ENCODE data around the gene PAK5. TPM values are rescaled to one million over a fixed set of nuclear protein-coding genes. Genes with fewer than 3 reads are reported as not detected.

Gene PAK5
- total RNA-seq, 1 experiment from 2014 or later = not detected

DNA sequence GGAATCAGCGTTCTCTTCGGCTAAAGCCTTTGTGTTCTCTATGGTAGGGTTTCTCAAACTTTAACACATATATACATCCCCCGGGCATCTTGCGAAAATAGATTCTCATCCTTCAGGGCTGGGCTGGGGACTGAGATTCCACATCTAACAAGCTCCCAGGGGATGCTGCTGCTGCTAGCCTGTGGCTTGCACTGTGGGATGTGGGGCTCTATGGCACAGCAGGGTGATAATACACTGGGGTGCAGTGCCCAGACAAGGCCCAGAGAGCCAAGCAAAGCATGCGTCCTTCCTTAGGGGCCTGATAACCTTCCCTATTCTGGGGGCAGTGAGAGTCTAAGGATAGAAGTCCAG is 222.4 kb downstream of the PAK5 start (continued):
- TF ChIP-seq, protein P1, sequence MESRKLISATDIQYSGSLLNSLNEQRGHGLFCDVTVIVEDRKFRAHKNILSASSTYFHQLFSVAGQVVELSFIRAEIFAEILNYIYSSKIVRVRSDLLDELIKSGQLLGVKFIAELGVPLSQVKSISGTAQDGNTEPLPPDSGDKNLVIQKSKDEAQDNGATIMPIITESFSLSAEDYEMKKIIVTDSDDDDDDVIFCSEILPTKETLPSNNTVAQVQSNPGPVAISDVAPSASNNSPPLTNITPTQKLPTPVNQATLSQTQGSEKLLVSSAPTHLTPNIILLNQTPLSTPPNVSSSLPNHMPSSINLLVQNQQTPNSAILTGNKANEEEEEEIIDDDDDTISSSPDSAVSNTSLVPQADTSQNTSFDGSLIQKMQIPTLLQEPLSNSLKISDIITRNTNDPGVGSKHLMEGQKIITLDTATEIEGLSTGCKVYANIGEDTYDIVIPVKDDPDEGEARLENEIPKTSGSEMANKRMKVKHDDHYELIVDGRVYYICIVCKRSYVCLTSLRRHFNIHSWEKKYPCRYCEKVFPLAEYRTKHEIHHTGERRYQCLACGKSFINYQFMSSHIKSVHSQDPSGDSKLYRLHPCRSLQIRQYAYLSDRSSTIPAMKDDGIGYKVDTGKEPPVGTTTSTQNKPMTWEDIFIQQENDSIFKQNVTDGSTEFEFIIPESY (IDR thresholded peaks at IDR 0.05; ENCODE audit: extremely low read depth, insufficient replicate concordance, low read length) = no peak

DNA sequence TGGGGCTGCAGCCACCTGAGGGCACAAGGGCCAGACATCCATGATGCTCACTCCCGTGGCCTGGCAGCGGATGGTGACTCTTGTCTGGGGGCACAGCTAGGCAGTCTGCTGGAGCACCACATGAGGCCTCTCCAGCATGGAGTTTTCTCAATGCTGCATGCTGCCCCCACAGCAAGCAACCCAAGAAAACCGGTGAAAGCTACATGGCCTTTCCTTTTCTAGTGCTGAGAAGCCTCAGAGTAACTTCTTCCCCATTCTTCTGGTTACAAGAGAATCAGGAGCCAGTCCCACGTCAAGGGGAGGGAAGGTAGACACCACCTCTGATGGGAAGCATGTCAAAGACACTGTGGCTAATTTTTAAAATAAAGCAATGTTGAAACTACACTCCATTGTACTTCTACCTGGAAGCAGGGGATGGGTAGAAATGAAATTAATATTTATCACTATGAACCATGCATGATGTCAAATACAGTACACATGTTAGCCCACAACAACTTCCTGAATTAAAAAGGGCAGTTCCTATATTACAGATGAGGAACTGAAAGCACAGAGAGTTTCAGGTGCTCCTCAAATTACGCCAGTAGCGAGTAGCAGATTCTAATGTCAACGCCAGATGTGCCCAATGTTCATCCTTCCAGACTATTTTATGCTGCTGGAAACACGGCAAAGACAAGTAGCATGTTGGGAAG is 223.0 kb downstream of the PAK5 start:
- no peaks in the 10 kb centered on the region for H3K9me2 ChIP-seq (ENCODE audit: insufficient read depth)

More for the DNA sequence above, 223.0 kb downstream of the PAK5 start:
- RAD21 ChIA-PET (ENCODE audit: low non-redundant PET in 1 of 2, low total read pairs in 2 of 2, uncharacterized antibody in 2 of 2, unreplicated experiment in 2 of 2) = no interaction called here
- Histone ChIP-seq H3K4me2 (ENCODE audit: low read length) (no peak overlapping the region), H3K4me3 (replicated peaks in 1 of 2; ENCODE audit: low read depth in 1 of 2, low read length in 2 of 2) (no peak overlapping the region), H3K27ac (ENCODE audit: low read depth, low read length) (no peak overlapping the region), H2AFZ (ENCODE audit: low read depth, low read length, poor library complexity, severe bottlenecking) (no peak overlapping the region), H3K9ac (ENCODE audit: low read length) (no peak overlapping the region), H4K20me1 (ENCODE audit: insufficient read depth) (no peaks in the 10 kb centered on the region), H3K9me3 (ENCODE audit: control insufficient read depth in 1 of 2, insufficient read depth in 1 of 2, low read depth in 1 of 2, low read length in 2 of 2) (no peaks in the 10 kb centered on the region), H3K36me3 (ENCODE audit: control insufficient read depth in 1 of 2, insufficient read depth in 2 of 2, low read length in 2 of 2) (no peaks in the 10 kb centered on the region), H3K27me3 (ENCODE audit: insufficient read depth, low read length) (0 out of 2 replicates have a peak, but pooled peaks cover 7% of the 10 kb centered on the region), H3K4me1 (ENCODE audit: control insufficient read depth in 1 of 2, insufficient read depth in 2 of 2, low read length in 2 of 2) (no peaks in the 10 kb centered on the region), H3K79me2 (ENCODE audit: insufficient read depth, low read length) (no peaks in the 10 kb centered on the region)
- DNase-seq (ENCODE audit: low read depth, low spot score) (no peak), ATAC-seq (no peak)
- TF ChIP-seq POLR2AphosphoS5 (IDR thresholded peaks at IDR 0.05; ENCODE audit: low read depth, low read length) = no peak
- TF ChIP-seq EGR1 (IDR thresholded peaks at IDR 0.05; ENCODE audit: low read depth) = no peak
- TF ChIP-seq, protein P2, sequence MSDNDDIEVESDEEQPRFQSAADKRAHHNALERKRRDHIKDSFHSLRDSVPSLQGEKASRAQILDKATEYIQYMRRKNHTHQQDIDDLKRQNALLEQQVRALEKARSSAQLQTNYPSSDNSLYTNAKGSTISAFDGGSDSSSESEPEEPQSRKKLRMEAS (IDR thresholded peaks at IDR 0.05) = no peak
- no peak for TF ChIP-seq CEBPB (IDR thresholded peaks at IDR 0.05; ENCODE audit: low read depth)
- TF ChIP-seq SIN3A (IDR thresholded peaks at IDR 0.05; ENCODE audit: low read depth) = no peak
- no peak for TF ChIP-seq TCF7L2 (IDR thresholded peaks at IDR 0.05; ENCODE audit: borderline replicate concordance, extremely low read depth, insufficient read depth, insufficient read length)
- no peak for TF ChIP-seq JUND (IDR thresholded peaks at IDR 0.05)
- TF ChIP-seq EZH2phosphoT487 (IDR thresholded peaks at IDR 0.05; ENCODE audit: borderline replicate concordance) = no peak
- BruUV-seq (replicated peaks) = no TSS peak
- POLR2A ChIA-PET = no interaction called here
- intact Hi-C loops (cut with micrococcal nuclease) = loop anchor here (2.0 to 5.0 kb wide), 4 partner anchors 606 to 1656 kb away; no protein-coding TSS in a partner anchor
- CTCF ChIA-PET = interaction anchor here (1.3 kb wide), 1 partner anchor 486 kb away, joined by 3 read pairs; no protein-coding TSS in a partner anchor
